GM12872 (cell line): ENCODE data around the gene PPP2R5C.

Source experiments
- TF ChIP-seq, protein P1 (sequence below): IDR thresholded peaks from 3 replicates; pipeline ENCODE4 v1.5.1; 2011; ENCODE audit warnings: low read depth, mild to moderate bottlenecking, low read length, moderate library complexity; ENCODE audit not compliant: insufficient read depth

The PPP2R5C gene

DNA sequence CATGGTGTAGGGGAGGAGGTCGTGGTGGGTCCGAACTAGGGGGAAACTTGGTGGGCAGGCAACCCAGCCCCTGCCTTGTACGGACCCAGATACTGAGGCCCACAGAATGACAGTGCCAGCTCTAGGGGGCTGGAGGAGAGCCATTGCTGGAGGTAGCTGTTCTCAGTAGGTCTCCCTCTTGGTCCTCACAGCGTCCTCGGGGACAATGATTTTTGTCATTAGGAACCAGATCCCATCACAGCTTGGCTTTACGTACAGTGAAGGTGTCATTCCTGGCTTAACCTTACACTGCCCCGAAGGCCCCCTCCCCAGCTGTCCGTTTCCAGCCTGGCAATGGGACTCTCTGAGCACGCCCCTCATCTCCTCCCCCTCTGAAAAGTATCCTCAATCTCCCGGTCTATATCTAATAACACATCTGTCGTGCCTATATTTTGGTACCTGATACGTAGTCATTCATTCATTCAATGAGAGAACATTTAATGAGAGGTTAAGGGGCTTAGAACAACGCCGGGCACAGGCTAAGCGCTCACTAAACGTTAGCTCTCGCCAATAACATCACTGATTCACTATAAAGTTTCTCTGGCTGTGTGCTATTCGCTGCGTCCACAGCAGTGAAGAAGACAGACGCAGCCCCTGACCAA, 202.3 kb downstream of the PPP2R5C start:
- TF ChIP-seq, protein P1, sequence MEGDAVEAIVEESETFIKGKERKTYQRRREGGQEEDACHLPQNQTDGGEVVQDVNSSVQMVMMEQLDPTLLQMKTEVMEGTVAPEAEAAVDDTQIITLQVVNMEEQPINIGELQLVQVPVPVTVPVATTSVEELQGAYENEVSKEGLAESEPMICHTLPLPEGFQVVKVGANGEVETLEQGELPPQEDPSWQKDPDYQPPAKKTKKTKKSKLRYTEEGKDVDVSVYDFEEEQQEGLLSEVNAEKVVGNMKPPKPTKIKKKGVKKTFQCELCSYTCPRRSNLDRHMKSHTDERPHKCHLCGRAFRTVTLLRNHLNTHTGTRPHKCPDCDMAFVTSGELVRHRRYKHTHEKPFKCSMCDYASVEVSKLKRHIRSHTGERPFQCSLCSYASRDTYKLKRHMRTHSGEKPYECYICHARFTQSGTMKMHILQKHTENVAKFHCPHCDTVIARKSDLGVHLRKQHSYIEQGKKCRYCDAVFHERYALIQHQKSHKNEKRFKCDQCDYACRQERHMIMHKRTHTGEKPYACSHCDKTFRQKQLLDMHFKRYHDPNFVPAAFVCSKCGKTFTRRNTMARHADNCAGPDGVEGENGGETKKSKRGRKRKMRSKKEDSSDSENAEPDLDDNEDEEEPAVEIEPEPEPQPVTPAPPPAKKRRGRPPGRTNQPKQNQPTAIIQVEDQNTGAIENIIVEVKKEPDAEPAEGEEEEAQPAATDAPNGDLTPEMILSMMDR = no peak

DNA sequence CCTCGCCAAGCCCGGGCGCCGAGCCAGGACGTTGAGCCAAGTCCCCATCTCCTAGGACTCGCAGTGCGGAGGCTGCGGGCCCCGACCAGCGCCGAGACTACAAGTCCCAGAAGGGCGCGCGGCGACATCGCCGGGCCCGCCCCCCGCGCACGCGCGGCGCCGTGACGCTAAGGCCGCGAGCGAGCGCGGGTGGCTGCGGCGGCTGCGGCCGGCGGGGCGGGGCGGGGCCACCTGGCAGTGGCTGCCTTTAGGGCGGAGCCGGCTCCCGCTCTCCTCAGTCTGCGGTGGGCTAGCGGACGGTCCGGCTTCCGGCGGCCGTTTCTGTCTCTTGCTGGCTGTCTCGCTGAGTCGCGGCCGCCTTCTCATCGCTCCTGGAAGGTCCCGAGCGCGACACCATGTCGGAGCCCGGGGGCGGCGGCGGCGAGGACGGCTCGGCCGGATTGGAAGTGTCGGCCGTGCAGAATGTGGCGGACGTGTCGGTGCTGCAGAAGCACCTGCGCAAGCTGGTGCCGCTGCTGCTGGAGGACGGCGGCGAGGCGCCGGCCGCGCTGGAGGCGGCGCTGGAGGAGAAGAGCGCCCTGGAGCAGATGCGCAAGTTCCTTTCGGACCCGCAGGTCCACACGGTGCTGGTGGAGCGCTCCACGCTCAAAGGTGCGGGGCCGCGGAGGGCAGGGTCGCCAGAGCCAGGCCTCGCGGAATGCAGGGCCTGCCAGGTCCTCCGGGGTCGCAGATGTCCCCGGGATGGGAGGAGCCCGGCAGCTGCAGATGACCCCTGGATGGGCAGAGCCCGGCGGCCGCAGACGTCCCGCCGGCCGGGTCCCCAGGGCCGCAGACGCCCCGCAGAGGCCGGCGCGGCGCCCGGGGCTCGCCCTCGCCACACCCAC, 203.0 kb downstream of the PPP2R5C start, which contains the start of gene DYNC1H1:
Gene DYNC1H1, plus strand, starts transcription at position 277 of the 884 bp plus-strand sequence. Its CDS starts 119 bp downstream, at position 396.
- TF ChIP-seq, protein P1 = no peak

DNA sequence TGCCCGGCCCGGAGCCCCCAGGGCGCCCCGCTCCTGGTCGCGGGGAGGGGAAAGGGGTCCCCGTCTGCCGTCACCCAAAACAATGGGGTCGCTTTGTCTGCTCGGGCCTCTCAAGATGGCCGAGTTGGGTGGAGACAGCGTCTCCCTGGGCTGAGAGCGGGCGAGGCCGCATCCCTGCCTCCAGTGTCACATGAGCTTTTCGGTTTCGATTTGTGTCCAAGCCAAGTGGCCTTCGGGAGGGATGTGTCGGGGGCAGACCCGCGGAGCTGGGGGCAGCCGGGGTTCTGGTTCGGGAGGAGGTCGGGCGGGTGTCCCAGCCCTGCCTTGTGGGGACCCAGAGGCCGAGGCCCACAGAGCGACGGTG, 203.7 kb downstream of the PPP2R5C start:
- TF ChIP-seq, protein P1 = no peak

DNA sequence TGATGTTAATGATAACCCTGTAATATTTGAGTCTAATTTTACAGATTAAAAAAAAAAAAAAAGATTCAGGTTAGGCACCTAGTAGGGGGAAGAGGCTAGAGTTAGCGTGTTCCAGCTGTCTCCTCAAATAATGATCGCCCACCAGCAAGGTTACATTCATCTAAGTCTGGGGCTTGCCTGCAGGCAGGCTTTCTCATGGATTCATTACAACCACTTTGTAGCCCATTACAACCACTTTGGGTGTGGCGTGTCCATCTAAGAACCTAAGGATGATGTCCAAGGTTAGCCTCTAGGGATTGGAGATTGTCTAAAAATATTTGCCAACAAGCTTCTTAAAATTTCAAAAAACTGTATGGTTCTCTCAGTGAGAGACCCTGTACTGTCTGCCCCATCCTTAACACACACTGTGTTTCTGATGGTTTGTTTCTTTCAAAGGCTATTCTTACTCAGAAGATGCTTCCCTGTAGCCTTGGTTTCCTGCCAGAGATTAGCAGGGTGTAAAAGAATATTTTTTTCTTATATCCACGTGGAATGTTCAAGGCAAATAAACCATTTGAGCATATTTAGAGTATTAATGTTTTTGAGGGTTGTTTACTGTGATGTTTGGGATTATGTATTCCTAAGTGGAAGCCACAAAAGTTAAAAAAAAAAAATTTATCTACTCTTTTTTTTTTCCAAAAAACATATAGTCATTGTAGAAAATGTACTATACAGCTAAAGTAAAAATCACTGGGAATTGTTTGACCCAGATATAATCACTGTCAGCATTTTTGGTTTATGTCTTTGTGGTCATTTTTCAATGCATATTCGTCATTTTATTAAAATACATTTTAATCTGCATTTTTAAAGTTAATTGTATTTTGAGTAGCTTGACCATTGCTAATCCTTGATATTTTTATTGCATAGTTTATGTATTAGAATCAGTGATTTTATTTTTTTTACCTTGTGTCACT, 204.5 kb downstream of the PPP2R5C start:
- TF ChIP-seq, protein P1 = no peak

DNA sequence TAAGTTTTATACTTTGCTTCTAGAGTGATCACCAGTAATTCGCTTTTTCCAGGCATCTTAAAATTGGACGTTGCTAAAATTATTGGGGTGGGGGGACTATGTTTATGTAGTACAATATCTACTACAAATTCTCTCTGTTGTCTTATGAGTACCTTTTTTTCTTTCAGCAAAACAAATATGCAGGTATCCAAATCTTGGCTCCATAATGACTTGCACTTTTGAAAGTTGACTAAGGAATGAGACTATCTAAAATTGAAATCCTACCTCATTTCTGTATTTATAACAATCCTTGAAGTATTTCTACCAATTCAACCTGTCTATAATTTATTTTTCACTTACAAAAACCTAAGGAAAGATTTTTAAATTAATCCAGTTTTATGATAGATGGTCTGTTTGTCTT, 205.2 kb downstream of the PPP2R5C start:
- TF ChIP-seq, protein P1 = no peak

DNA sequence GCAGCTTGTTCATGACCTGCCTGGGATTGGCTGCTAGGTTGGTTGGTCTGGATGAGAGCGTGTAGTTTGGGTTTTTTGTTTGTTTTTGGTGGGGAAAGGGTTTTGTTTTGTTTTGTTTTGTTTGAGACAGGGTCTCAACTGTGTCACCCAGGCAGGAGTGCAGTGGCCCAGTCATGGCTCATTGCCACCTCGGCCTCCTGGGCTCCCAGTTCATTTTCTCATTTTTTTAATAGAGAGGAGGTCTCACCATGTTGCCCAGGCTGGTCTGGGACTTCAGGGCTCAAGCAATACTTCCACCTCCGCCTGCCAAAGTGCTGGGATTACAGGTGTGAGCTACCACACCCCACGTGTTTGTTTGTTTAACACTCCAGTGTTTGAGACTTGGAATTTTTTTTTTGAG, 206.7 kb downstream of the PPP2R5C start:
- TF ChIP-seq, protein P1 = no peak
